NOMO-1 treated with DMSO at 0.1 percent for 48 hours (cell line): ENCODE data around the gene CYP20A1.
"Not testable (repeated sequence)": the region's sequence is repeated elsewhere in the genome, so short reads cannot be mapped to it uniquely, and the experiment has no call there.

Experiments used
- DNase-seq: peaks from one replicate; lab custom pipeline; 2025; ENCODE audit not compliant: unreplicated experiment; lab: John Stamatoyannopoulos, UW

CYP20A1 gene

DNA sequence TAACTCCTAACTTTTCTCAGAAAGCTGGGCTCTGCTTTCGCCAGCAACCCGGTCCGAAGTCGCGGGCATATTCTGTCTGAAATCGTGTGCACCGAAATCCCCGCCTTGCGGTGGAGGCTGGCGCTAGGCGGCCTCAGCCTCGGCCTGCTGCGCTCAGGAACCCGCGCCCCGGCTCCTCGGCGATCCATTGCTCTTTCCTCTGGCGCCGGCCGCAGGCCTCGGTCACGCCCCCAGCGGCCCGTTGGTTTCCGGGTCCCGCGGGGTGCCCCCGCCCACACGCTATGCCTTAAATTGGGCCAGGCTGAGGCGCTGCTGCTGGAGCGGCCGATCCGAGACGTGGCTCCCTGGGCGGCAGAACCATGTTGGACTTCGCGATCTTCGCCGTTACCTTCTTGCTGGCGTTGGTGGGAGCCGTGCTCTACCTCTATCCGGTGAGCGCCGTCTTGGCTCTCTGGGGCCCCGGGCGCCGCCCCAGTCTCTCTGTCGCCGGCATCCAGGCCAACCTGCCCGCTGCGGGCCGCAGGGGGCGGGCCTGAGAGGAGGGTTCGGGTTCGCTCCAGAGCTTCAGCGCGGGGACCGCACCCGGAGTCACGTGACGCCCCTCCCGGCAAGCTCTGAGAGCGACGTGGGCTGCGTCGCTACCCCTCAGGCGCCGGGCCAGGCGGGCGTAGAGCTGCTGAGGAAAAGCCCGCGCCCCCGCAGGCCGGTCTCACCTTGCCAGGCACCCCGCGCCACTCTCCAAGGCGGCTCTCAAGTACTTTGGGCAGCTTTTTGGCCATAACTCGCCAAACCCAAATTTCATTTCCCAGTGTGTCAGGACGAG, at the start of gene CYP20A1:
CYP20A1 (plus strand) TSS at position 315 of the 823 bp plus-strand sequence; CDS start at position 360, 45 bp downstream.
- peak; percentile 96 for DNase-seq

- not testable (repeated sequence) for DNase-seq
These were observed 48.3 kb upstream of the CYP20A1 start for GRCh38 chr2:203190547-203190946.

GRCh38 chr2:203191026-203191425, 47.8 kb upstream of the CYP20A1 start:
- not testable (repeated sequence) for DNase-seq

- no peak for DNase-seq
These were observed 46.9 kb upstream of the CYP20A1 start for GRCh38 chr2:203191961-203192360.

DNA sequence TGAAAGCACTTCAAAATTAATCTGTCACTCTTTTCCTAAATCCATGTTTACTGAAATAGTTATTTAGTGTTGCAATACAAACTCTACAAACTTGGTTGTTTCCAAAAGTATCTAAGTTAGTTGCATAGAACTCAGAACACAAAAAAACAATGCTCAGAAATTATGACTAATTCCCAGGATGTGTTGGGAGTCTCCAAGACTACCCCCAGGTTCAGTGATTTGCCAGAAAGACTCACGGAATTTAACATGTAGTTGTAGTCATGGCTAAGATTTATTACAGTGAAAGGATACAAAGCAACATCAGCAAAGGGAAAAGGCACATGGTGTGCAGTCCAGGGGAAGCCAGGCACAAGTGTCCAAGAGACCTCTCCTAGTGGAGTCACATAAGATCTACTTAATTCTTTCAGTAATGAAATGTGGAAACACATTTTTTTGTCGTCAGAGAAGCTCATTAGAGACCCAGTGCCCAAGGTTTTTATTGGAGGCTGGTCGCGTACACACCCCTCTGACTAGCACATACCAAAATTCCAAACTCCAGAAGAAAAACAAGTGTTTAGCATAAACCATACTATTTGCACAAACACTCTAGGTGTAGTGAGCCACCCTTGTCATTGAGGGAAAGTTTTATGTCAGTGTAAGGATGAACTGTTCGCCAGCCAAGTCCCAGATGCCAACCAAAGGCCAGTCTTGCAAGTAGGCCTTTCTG, 43.3 kb upstream of the CYP20A1 start:
- no peak for DNase-seq

- no peak for DNase-seq
These were observed 38.0 kb upstream of the CYP20A1 start for GRCh38 chr2:203200866-203201265.

DNA sequence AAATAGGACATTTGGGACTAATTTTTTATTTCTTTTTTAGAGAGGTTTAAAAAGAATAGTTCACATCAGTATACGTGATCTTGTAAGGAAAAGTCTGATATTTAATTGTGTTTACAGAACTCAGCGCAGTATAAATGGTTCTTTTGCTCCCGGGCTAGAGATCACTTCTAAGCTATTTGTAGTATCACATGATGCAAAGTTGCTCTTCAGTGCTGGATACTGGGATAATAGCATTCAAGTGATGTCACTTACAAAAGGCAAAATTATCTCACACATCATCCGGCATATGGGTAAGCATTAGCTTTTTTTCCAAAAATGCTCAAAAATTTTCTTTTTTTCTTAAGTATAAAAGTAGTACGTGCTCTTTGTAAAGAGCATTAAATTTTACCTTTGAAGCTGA, 37.4 kb upstream of the CYP20A1 start:
- DNase-seq, result no peak

DNA sequence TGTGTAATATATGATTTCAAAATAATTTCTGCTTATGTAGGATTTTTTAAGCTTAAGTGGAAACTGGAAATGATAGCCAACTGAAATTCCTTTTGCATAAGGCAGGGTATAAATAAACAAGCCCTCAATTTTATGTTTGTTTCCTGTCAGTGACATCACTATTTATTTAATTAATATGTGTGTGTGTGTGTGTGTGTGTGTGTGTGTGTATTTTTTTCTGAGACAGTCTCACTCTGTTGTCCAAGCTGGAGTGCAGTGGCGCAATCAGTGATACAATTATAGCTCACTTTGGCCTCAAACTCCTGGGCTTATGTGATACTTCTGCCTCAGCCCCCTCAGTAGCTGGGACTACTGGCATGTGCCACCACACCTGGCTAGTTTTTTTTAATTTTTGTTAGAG, 29.3 kb upstream of the CYP20A1 start:
- DNase-seq, result no peak

GRCh38 chr2:203225423-203226039, 13.3 kb upstream of the CYP20A1 start:
- no peak for DNase-seq

- not testable (repeated sequence) for DNase-seq
These were observed 9.1 kb upstream of the CYP20A1 start for GRCh38 chr2:203229674-203230073.

DNA sequence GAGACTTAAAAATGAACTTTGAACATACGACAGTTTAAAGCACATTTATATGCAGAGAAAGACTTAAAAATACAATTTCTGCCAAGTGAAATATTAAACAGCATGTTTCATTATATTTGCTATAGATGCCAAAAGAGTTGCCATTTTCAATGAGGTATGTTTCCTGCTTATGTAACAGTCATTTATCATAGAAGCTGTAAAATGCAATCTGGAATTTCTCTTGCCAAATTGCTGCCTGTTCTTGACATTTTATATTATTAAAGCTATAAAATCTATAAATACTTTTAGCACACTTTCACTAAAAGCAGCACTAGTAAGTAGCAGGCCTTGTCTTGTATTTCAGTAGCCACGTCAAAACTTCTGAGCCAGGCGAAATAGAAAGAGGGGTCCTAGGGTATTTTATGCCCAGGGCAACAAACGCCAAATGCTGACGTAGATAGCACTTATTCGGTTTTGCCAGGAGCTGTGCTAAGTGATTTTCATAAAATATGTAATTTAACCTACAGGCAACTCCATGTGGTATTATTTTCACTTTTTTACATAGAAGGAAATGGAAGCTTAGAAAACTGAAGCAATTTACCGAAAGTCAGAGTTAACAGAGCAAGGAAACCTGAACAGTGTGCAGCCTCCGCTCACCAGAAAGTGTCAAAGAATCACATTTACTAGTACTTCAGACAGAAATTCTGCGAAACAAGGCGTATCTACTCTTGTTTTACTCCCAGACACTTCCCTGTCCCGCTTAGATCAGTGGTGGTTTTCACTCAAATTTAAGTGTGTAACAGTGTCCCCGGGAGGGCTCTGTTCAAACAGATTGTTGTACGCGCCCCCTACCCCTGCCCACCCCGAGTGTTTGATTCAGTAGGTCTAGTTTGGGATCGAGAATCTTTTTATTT, 1.2 kb upstream of the CYP20A1 start:
- no peak for DNase-seq

DNA sequence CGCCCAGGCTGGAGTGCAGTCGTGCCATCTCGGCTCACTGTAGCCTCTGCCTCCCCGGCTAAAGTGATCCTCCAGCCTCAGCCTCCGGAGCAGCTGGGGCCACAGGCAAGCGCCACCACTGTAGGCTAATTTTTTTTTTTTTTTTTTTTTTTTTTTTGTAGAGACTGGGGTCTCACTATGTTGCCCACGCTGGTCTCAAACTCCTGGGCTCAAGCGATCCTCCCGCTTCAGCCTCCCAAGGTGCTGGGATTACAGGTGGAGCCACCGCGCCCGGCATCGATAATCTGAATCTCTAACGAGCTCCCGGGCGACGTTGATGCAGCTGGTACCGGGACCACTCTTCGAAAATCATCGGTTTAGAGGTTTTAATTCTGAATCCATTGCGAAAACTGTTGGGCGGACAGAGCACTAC, 520 bp upstream of the CYP20A1 start:
- no peak for DNase-seq

DNA sequence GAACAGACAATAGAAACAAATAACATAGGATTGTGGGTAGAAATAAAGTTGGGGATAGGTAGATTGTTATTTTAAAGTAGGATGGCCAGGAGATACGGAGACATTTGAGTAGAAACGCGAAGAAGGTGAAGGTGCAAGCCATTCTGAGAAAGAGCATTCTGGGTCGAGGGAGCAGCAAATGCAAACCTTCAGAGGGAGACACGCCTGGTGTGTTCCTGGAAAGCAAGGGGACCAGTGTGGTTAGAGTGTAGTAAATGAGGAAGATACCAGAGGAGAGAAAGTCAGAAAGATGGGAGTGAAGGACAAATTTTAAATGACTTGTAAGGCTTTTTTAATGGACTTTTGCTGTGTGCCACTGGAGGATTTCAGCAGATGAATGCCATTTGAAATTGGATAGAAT, 1.7 kb downstream of the CYP20A1 start:
- DNase-seq, result no peak

GRCh38 chr2:203242518-203242917, 3.7 kb downstream of the CYP20A1 start:
- DNase-seq, result no peak

DNA sequence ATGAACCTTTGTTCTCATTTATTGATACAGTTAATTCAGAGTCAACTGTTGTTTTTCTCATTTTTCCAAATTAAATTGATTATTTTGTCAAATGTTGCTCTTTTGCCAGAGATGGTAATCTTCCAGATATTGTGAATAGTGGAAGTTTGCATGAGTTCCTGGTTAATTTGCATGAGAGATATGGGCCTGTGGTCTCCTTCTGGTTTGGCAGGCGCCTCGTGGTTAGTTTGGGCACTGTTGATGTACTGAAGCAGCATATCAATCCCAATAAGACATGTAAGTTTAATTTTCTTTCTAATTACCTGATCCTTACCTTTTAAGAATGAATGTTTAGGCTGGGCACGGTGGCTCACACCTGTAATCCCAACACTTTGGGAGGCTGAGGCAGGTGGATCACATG, 7.8 kb downstream of the CYP20A1 start:
- DNase-seq, result no peak

DNA sequence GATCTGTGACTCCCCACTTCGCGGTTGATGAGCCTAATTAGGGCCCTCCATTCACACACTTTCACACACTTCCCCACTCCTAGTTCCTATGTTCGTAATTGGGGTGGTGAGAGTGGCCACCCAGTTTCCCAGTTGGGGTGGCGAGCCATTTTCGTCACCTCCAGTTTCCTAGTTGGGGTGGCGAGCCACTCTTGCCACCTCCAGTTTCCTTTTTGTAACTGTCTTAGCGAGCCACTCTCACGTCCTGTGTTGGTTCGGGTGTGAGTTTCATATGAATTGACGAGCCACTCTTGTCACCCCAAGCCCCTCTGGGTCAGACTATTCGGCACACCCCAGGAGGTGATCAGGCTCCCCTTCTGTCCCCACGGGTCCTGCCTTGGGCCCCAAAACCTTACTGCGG, 14.0 kb downstream of the CYP20A1 start:
- DNase-seq, result no peak

DNA sequence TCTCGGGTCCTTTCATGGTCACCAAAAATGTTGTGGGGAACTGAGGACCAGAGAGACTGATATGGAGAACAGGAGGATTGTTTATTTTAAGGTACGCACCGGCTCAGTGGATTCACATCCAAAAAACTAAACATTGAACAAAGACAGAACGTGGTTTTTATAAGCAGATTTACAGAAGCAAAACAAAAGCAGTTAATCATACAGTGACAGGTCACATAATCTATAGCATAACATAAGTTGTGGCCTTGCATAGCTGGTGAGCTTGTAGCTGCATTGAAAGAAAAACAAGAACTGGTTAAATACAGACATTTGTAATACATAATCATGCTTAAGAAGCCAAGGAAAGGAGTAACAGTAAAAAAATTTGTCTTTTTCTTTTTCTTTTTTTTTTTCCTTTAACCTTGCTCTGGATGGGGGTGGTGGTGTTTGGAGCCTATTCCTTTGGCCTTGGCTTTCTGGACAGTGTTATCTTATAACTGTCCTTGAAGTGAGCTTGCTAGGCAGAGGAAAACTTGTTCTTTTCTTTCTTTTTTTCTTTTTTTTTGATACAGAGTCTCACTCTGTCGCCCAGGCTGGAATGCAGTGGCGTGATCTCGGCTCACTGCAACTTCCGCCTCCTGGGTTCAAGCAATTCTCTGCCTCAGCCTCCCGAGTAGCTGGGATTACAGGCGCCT, 14.7 kb downstream of the CYP20A1 start:
- not testable (repeated sequence) for DNase-seq

- no peak for DNase-seq
These were observed 22.7 kb downstream of the CYP20A1 start for GRCh38 chr2:203261326-203262159.

- no peak for DNase-seq
These were observed 40.5 kb downstream of the CYP20A1 start for GRCh38 chr2:203279288-203279687.
